H1 (cell line): Measurements from ENCODE around the gene SMYD3. TPM values are rescaled to one million over a fixed set of nuclear protein-coding genes. Genes with fewer than 3 reads are reported as not detected.

Source experiments
- CTCF ChIA-PET: fragments of 300-600 bp; sonication (Branson Sonifier 250); formaldehyde crosslinking; loops from one replicate; lab custom pipeline; 2021; ENCODE audit not compliant: partially characterized antibody; lab: Charles Lee
- POLR2A ChIA-PET: fragments of 300-600 bp; sonication (Branson Sonifier 250); formaldehyde crosslinking; loops from one replicate; lab custom pipeline; 2021; ENCODE audit warnings: inconsistent platforms; ENCODE audit not compliant: partially characterized antibody; lab: Charles Lee
- DNase-seq, 2 experiments: peaks; one replicate each; pipeline versions ENCODE4 v3.0.0 to v3.0.0-alpha.2; 2010 to 2022; ENCODE audit warnings: low spot score in 2 of 2, low read depth in 1 of 2, mixed read lengths in 1 of 2
- FAIRE-seq: peaks from 2 replicates; lab custom pipeline; 2011; peaks lifted over from hg19 to GRCh38; lab: Jason Lieb, UNC
- H2AFZ ChIP-seq: 2 replicates; pipeline ENCODE4 v1.8.1; 2012; ENCODE audit warnings: low read length, inconsistent platforms
- H2AK5ac ChIP-seq: 2 replicates; pipeline ENCODE4 v1.6.1; 2013; ENCODE audit warnings: low read depth, low read length
- H2BK120ac ChIP-seq: replicated peaks from 2 replicates; pipeline ENCODE3; 2013; ENCODE audit warnings: low read depth, low read length, inconsistent platforms
- H2BK12ac ChIP-seq: 2 replicates; pipeline ENCODE4 v1.6.1; 2013; ENCODE audit warnings: low read depth, low read length
- H2BK15ac ChIP-seq: 2 replicates; pipeline ENCODE4 v1.6.1; 2013; ENCODE audit warnings: low read length
- H2BK20ac ChIP-seq: 2 replicates; pipeline ENCODE4 v1.6.1; 2013; ENCODE audit warnings: low read length
- H2BK5ac ChIP-seq: 2 replicates; pipeline ENCODE4 v1.6.1; 2013; ENCODE audit warnings: low read depth, low read length
- H3K14ac ChIP-seq: 2 replicates; pipeline ENCODE4 v1.6.1; 2013; ENCODE audit warnings: inconsistent platforms; ENCODE audit not compliant: insufficient read length
- H3K18ac ChIP-seq: 2 replicates; pipeline ENCODE4 v1.6.1; 2013; ENCODE audit warnings: low read length; ENCODE audit errors: extremely low read depth
- H3K23ac ChIP-seq: 2 replicates; pipeline ENCODE4 v1.6.1; 2013; ENCODE audit warnings: inconsistent platforms; ENCODE audit not compliant: insufficient read length
- H3K23me2 ChIP-seq: 2 replicates; pipeline ENCODE4 v1.6.1; 2013; ENCODE audit warnings: low read depth, low read length
- H3K27ac ChIP-seq: 2 replicates; pipeline ENCODE4 v1.6.1; 2011; ENCODE audit warnings: low read depth, low read length, inconsistent platforms
- H3K27me3 ChIP-seq, 4 experiments: replicated peaks in 1 of 4; 1 replicate in 1 of 4; 2 replicates in 3 of 4; pipeline versions ENCODE4 v1.6.1 to v1.8.1; 2011 to 2013; ENCODE audit warnings: low read length in 3 of 4, mild to moderate bottlenecking in 3 of 4, inconsistent platforms in 2 of 4, mixed read lengths in 2 of 4, moderate library complexity in 1 of 4; ENCODE audit not compliant: control insufficient read depth in 3 of 4, insufficient read depth in 3 of 4; ENCODE audit errors: extremely low read depth in 1 of 4
- H3K36me3 ChIP-seq, 4 experiments: 2 replicates each; pipeline versions ENCODE4 v1.6.1 to v1.8.1; 2011 to 2013; ENCODE audit warnings: mild to moderate bottlenecking in 4 of 4, low read length in 3 of 4, moderate library complexity in 2 of 4, control low read depth in 1 of 4, inconsistent platforms in 1 of 4; ENCODE audit not compliant: insufficient read depth in 4 of 4, control insufficient read depth in 2 of 4
- H3K4ac ChIP-seq: replicated peaks from 2 replicates; pipeline ENCODE3; 2013; ENCODE audit warnings: low read length, low read depth, mixed read lengths, inconsistent platforms; ENCODE audit not compliant: insufficient read length
- H3K4me1 ChIP-seq, 4 experiments: replicated peaks in 1 of 4; 1 replicate in 1 of 4; 2 replicates in 3 of 4; pipeline versions ENCODE4 v1.6.1 to v1.8.1; 2011 to 2013; ENCODE audit warnings: low read length in 3 of 4, inconsistent platforms in 2 of 4, mixed read lengths in 1 of 4; ENCODE audit not compliant: insufficient read depth in 4 of 4, control insufficient read depth in 3 of 4
- H3K4me2 ChIP-seq, 2 experiments: 2 replicates each; pipeline versions ENCODE4 v1.6.1 to v1.8.1; 2011 to 2013; ENCODE audit warnings: low read depth in 2 of 2, low read length in 2 of 2, control low read depth in 1 of 2, inconsistent platforms in 1 of 2, mild to moderate bottlenecking in 1 of 2; ENCODE audit not compliant: insufficient read depth in 1 of 2
- H3K4me3 ChIP-seq, 4 experiments: fragments of 200-600, 300-600 bp in 1 of 4; sonication (generic), shearing (Covaris generic), sonication (Bioruptor Twin) in 1 of 4; 2 replicates each; pipeline versions ENCODE4 v1.5.1 to v1.8.1; 2011 to 2016; ENCODE audit warnings: low read length in 4 of 4, low read depth in 3 of 4, control low read depth in 2 of 4, inconsistent platforms in 2 of 4, mild to moderate bottlenecking in 2 of 4, mixed read lengths in 1 of 4, moderate library complexity in 1 of 4; ENCODE audit not compliant: insufficient read depth in 2 of 4; ENCODE audit errors: extremely low read depth in 1 of 4
- H3K56ac ChIP-seq: replicated peaks from 2 replicates; pipeline ENCODE3; 2013; ENCODE audit warnings: low read depth, mild to moderate bottlenecking, mixed read lengths, low read length, inconsistent platforms; ENCODE audit not compliant: insufficient read length
- H3K79me1 ChIP-seq: 2 replicates; pipeline ENCODE4 v1.6.1; 2013; ENCODE audit warnings: low read depth, low read length, control low read depth
- H3K79me2 ChIP-seq, 2 experiments: 2 replicates each; pipeline versions ENCODE4 v1.6.1 to v1.8.1; 2012 to 2013; ENCODE audit warnings: low read length in 2 of 2, mild to moderate bottlenecking in 2 of 2, inconsistent platforms in 1 of 2; ENCODE audit not compliant: insufficient read depth in 2 of 2, control insufficient read depth in 1 of 2
- H3K9ac ChIP-seq, 4 experiments: replicated peaks in 1 of 4; 1 replicate in 1 of 4; 2 replicates in 3 of 4; pipeline versions ENCODE4 v1.6.1 to v1.8.1; 2011 to 2013; ENCODE audit warnings: low read depth in 3 of 4, low read length in 3 of 4, control low read depth in 2 of 4, mild to moderate bottlenecking in 2 of 4, moderate library complexity in 2 of 4, inconsistent platforms in 1 of 4; ENCODE audit errors: extremely low read depth in 1 of 4
- H3K9me3 ChIP-seq, 2 experiments: 2 replicates each; pipeline versions ENCODE4 v1.6.1 to v1.8.1; 2012 to 2013; ENCODE audit warnings: mild to moderate bottlenecking in 2 of 2, moderate library complexity in 2 of 2, control low read depth in 1 of 2, inconsistent platforms in 1 of 2, low read depth in 1 of 2, low read length in 1 of 2, mixed read lengths in 1 of 2; ENCODE audit not compliant: insufficient read depth in 2 of 2
- H4K20me1 ChIP-seq, 2 experiments: replicated peaks in 1 of 2; 2 replicates each; pipeline versions ENCODE3 to v1.8.1; 2011 to 2013; ENCODE audit warnings: inconsistent platforms in 2 of 2, low read length in 2 of 2, mild to moderate bottlenecking in 1 of 2; ENCODE audit not compliant: insufficient read depth in 2 of 2, control insufficient read depth in 1 of 2
- H4K5ac ChIP-seq: 2 replicates; pipeline ENCODE4 v1.6.1; 2013; ENCODE audit warnings: low read length, low read depth, mixed read lengths, inconsistent platforms; ENCODE audit not compliant: insufficient read length
- H4K8ac ChIP-seq: 2 replicates; pipeline ENCODE4 v1.8.0; 2013; ENCODE audit warnings: mild to moderate bottlenecking, moderate library complexity, low read length, inconsistent platforms; ENCODE audit not compliant: insufficient read depth; ENCODE audit errors: extremely low read depth
- H4K91ac ChIP-seq: replicated peaks from 2 replicates; pipeline ENCODE3; 2013; ENCODE audit warnings: low read length, mixed read lengths, inconsistent platforms; ENCODE audit not compliant: insufficient read length
- CBX5 ChIP-seq: fragments of 300-800, 300-1000 bp; sonication (generic); IDR thresholded peaks from 2 replicates; pipeline ENCODE4 v1.7.1; 2016; ENCODE audit warnings: antibody characterized with exemption, low read length, low read depth
- CREB1 ChIP-seq: IDR thresholded peaks from 2 replicates; pipeline ENCODE4 v1.6.1; 2012; ENCODE audit warnings: inconsistent platforms
- HDAC6 ChIP-seq: IDR thresholded peaks from one replicate; pipeline ENCODE4 v1.7.1; 2012; ENCODE audit warnings: low read depth, mild to moderate bottlenecking, inconsistent platforms, low read length, moderate library complexity
- JUN ChIP-seq: IDR thresholded peaks from 2 replicates; pipeline ENCODE4 v1.6.1; 2011; ENCODE audit warnings: low read depth, mild to moderate bottlenecking, improper control_type of control experiment, low read length
- JUND ChIP-seq: IDR thresholded peaks from 2 replicates; pipeline ENCODE4 v1.6.1; 2011; ENCODE audit warnings: mild to moderate bottlenecking, improper control_type of control experiment, low read length
- KDM1A ChIP-seq: fragments of 200-600, 300-600 bp; sonication (generic); IDR thresholded peaks from 2 replicates; pipeline ENCODE4 v1.7.1; 2016; ENCODE audit warnings: mild to moderate bottlenecking, low read length, borderline replicate concordance
- NANOG ChIP-seq: IDR thresholded peaks from 2 replicates; pipeline ENCODE4 v1.6.1; 2011; ENCODE audit warnings: low read length, low read depth, mild to moderate bottlenecking, inconsistent platforms; ENCODE audit not compliant: insufficient read depth, poor library complexity, severe bottlenecking
- RNF2 ChIP-seq: fragments of 200-900, 300-1000 bp; sonication (generic); IDR thresholded peaks from 2 replicates; pipeline ENCODE4 v1.7.1; 2016; ENCODE audit warnings: borderline replicate concordance, low read depth, mild to moderate bottlenecking, antibody characterized with exemption, low read length; ENCODE audit not compliant: poor library complexity, severe bottlenecking; ENCODE audit errors: missing control alignments
- SP4 ChIP-seq: IDR thresholded peaks from 2 replicates; pipeline ENCODE4 v1.6.1; 2012; ENCODE audit warnings: low read length, inconsistent platforms
- TAF1 ChIP-seq: IDR thresholded peaks from 2 replicates; pipeline ENCODE4 v1.6.1; 2011; ENCODE audit warnings: mild to moderate bottlenecking, low read depth, low read length
- TAF7 ChIP-seq: optimal IDR thresholded peaks from 2 replicates; pipeline ENCODE3; 2011; ENCODE audit warnings: low read depth, mild to moderate bottlenecking, inconsistent platforms, low read length, moderate library complexity, borderline replicate concordance
- ZNF274 ChIP-seq: IDR thresholded peaks from 2 replicates; pipeline ENCODE4 v1.7.0; 2012; ENCODE audit warnings: low read length, borderline replicate concordance; ENCODE audit errors: extremely low read depth
- WGBS, 2 experiments: shearing (Covaris generic) in 1 of 2; methylation state at CpG; one replicate each; pipeline versions ENCODE4 v1.1.6 to v1.1.7; 2013 to 2015; ENCODE audit warnings: low lambda C conversion rate in 2 of 2, mixed read lengths in 2 of 2, inconsistent platforms in 1 of 2, low coverage in 1 of 2, missing lambda C conversion rate in 1 of 2; ENCODE audit not compliant: insufficient replicate concordance in 2 of 2, insufficient coverage in 1 of 2, insufficient read length in 1 of 2; ENCODE audit errors: extremely low coverage in 1 of 2, missing lambda C conversion rate in 1 of 2; 5-methylcytosine and 5-hydroxymethylcytosine counted together
- polyA plus RNA-seq, 7 experiments: library from polyadenylated mRNA; depleted of rRNA in 3 of 7; stranded (reverse) in 5 of 7; unstranded in 2 of 7; fragments of >200 nt in 5 of 7; fragments of 200-250 nt in 2 of 7; gene quantifications; 1 replicate in 5 of 7; 2 replicates in 1 of 7; 4 replicates in 1 of 7; pipeline versions ENCODE4 v1.2.1 to v1.2.3, GENCODE V29; 2011 to 2013; ENCODE audit warnings: missing spikeins in 2 of 7, mixed read lengths in 2 of 7
- total RNA-seq: library from RNA; stranded (reverse); fragmentation: NEBNext Ultra II Directional; extraction: Animal tissue kit (Norgen Biotek cat#: 25700); gene quantifications from 2 replicates; pipeline ENCODE4 v1.2.1, GENCODE V29; 2021

The SMYD3 gene
- total and polyA plus RNA-seq, 2 of the 8 experiments (the other 6 are each of a cell fraction or from before 2014, with no cell fraction given), result 17.3 to 25.4 TPM

GRCh38 chr1:246032031-246032551, 475.0 kb downstream of the SMYD3 start:
- H2AFZ ChIP-seq, result no peak overlapping the region
- no peak overlapping the region for H3K9ac ChIP-seq
- H2BK20ac ChIP-seq, result no peak overlapping the region
- H3K79me2 ChIP-seq, result no peaks in the 10 kb centered on the region
- H4K5ac ChIP-seq, result no peak overlapping the region
- no peak overlapping the region for H3K56ac ChIP-seq
- ChIA-PET POLR2A (no interaction called here), CTCF (interaction anchor here (0.5 to 1.1 kb wide), 3 partner anchors 21 to 445 kb away, joined by 3 to 6 read pairs (median 3); no protein-coding TSS in a partner anchor)
- no peak overlapping the region for H2BK5ac ChIP-seq
- TF ChIP-seq JUND (no peak), TAF7 (no peak), HDAC6 (no peak), CREB1 (no peak), SP4 (no peak), ZNF274 (no peak), CBX5 (no peak), TAF1 (no peak), NANOG (no peak), JUN (no peak), KDM1A (no peak), RNF2 (no peak)
- H3K18ac ChIP-seq, result no peak overlapping the region
- no peak overlapping the region for H3K4me2 ChIP-seq
- H4K91ac ChIP-seq, result no peak overlapping the region
- H3K36me3 ChIP-seq, result no peaks in the 10 kb centered on the region
- peaks cover 0 to 1% (median 0%) of the 10 kb centered on the region in 4 experiments; a peak in 1 of 7 replicates for H3K27me3 ChIP-seq
- no peak overlapping the region for H3K27ac ChIP-seq
- H3K23ac ChIP-seq, result no peak overlapping the region
- no peak overlapping the region for H2BK120ac ChIP-seq
- no peak overlapping the region for H4K8ac ChIP-seq
- H2BK15ac ChIP-seq, result no peak overlapping the region
- no peak overlapping the region for H2BK12ac ChIP-seq
- no peaks in the 10 kb centered on the region for H3K79me1 ChIP-seq
- WGBS, 2 experiments, result 89% methylated on average over 3 of the region's 3 CpGs; no CpG with 5 or more reads in 1 of the 2 experiments
- H3K23me2 ChIP-seq, result no peaks in the 10 kb centered on the region; the same call in 1 of the 2 replicates
- no peaks in the 10 kb centered on the region for H3K4me1 ChIP-seq
- no peak overlapping the region for H3K14ac ChIP-seq
- H3K9me3 ChIP-seq, result no peaks in the 10 kb centered on the region
- H3K4ac ChIP-seq, result no peak overlapping the region
- no peaks in the 10 kb centered on the region for H4K20me1 ChIP-seq
- FAIRE-seq (no peak), DNase-seq (no peak)
- no peak overlapping the region for H3K4me3 ChIP-seq
- H2AK5ac ChIP-seq, result no peak overlapping the region
